Neuronal stem cell (in vitro differentiated cells): ENCODE results near the gene KIF6.

Experiments
- DNase-seq: peaks from one replicate; pipeline ENCODE4 v3.0.0-alpha.2; 2013; ENCODE audit warnings: low spot score
- H2AFZ ChIP-seq: one replicate; pipeline ENCODE4 v1.6.1; 2013; ENCODE audit warnings: mild to moderate bottlenecking, low read length, inconsistent platforms
- H2AK5ac ChIP-seq: 2 replicates; pipeline ENCODE4 v1.6.1; 2013; ENCODE audit warnings: low read depth, mild to moderate bottlenecking, inconsistent platforms, low read length, moderate library complexity, mixed read lengths
- H2BK120ac ChIP-seq: 2 replicates; pipeline ENCODE4 v1.6.1; 2013; ENCODE audit warnings: low read depth, mild to moderate bottlenecking, inconsistent platforms, low read length, moderate library complexity, mixed read lengths
- H2BK12ac ChIP-seq: one replicate; pipeline ENCODE4 v1.6.1; 2013; ENCODE audit warnings: low read length, inconsistent platforms
- H2BK15ac ChIP-seq: 2 replicates; pipeline ENCODE4 v1.6.1; 2013; ENCODE audit warnings: mild to moderate bottlenecking, low read length, inconsistent platforms, mixed read lengths
- H2BK5ac ChIP-seq: one replicate; pipeline ENCODE4 v1.6.1; 2013; ENCODE audit warnings: inconsistent platforms, mild to moderate bottlenecking, low read length, moderate library complexity
- H3K14ac ChIP-seq: one replicate; pipeline ENCODE4 v1.6.1; 2013; ENCODE audit warnings: low read length, inconsistent platforms
- H3K18ac ChIP-seq: 2 replicates; pipeline ENCODE4 v1.6.1; 2013; ENCODE audit warnings: low read length, inconsistent platforms
- H3K23ac ChIP-seq: 2 replicates; pipeline ENCODE4 v1.6.1; 2013; ENCODE audit warnings: low read depth, mild to moderate bottlenecking, mixed read lengths, low read length, inconsistent platforms; ENCODE audit not compliant: poor library complexity
- H3K27ac ChIP-seq: replicated peaks from 3 replicates; pipeline ENCODE4 v1.5.1; 2013; ENCODE audit warnings: low read length, inconsistent platforms
- H3K27me3 ChIP-seq, 3 experiments: 2 replicates each; pipeline ENCODE4 v1.6.1; 2013; ENCODE audit warnings: low read length in 3 of 3, mild to moderate bottlenecking in 2 of 3, inconsistent platforms in 1 of 3, low read depth in 1 of 3, mixed read lengths in 1 of 3, moderate library complexity in 1 of 3; ENCODE audit not compliant: control insufficient read depth in 3 of 3, insufficient read depth in 3 of 3
- H3K36me3 ChIP-seq, 2 donors: replicated peaks in 1 of 2; 2 replicates each; pipeline ENCODE4 v1.6.1; 2013; ENCODE audit warnings: low read length in 2 of 2; ENCODE audit not compliant: control insufficient read depth in 2 of 2, insufficient read depth in 2 of 2
- H3K4ac ChIP-seq: 2 replicates; pipeline ENCODE4 v1.6.1; 2013; ENCODE audit warnings: inconsistent platforms, mild to moderate bottlenecking, low read length, moderate library complexity
- H3K4me1 ChIP-seq, 2 donors: 1 replicate in 1 of 2; 2 replicates in 1 of 2; pipeline ENCODE4 v1.6.1; 2013; ENCODE audit warnings: low read length in 2 of 2, low read depth in 1 of 2; ENCODE audit not compliant: control insufficient read depth in 2 of 2, insufficient read depth in 1 of 2
- H3K4me2 ChIP-seq: one replicate; pipeline ENCODE4 v1.6.1; 2013; ENCODE audit warnings: mild to moderate bottlenecking, low read length, inconsistent platforms; ENCODE audit not compliant: insufficient read depth, poor library complexity, severe bottlenecking
- H3K4me3 ChIP-seq, 2 donors: 2 replicates each; pipeline ENCODE4 v1.5.1; 2013; ENCODE audit warnings: low read length in 2 of 2, mild to moderate bottlenecking in 2 of 2, inconsistent platforms in 1 of 2, moderate library complexity in 1 of 2
- H3K79me1 ChIP-seq: one replicate; pipeline ENCODE4 v1.6.1; 2013; ENCODE audit warnings: low read depth, mild to moderate bottlenecking, inconsistent platforms, low read length, moderate library complexity
- H3K9ac ChIP-seq: one replicate; pipeline ENCODE4 v1.6.1; 2013; ENCODE audit warnings: mild to moderate bottlenecking, low read depth, low read length, inconsistent platforms; ENCODE audit not compliant: poor library complexity
- H3K9me3 ChIP-seq, 2 donors: replicated peaks in 1 of 2; 2 replicates each; pipeline versions ENCODE3 to v1.6.1; 2013; ENCODE audit warnings: low read length in 2 of 2, mild to moderate bottlenecking in 2 of 2, inconsistent platforms in 1 of 2, low read depth in 1 of 2, mixed read lengths in 1 of 2, moderate library complexity in 1 of 2; ENCODE audit not compliant: control insufficient read depth in 2 of 2, insufficient read depth in 1 of 2
- H4K8ac ChIP-seq: one replicate; pipeline ENCODE4 v1.6.1; 2013; ENCODE audit warnings: low read depth, mild to moderate bottlenecking, inconsistent platforms, low read length, moderate library complexity
- H4K91ac ChIP-seq: one replicate; pipeline ENCODE4 v1.6.1; 2013; ENCODE audit warnings: low read length, low read depth, mild to moderate bottlenecking, inconsistent platforms; ENCODE audit not compliant: poor library complexity
- WGBS, 2 donors: extraction: QIAGEN DNeasy Blood & Tissue Kit; methylation state at CpG; one replicate each; pipeline ENCODE4 v1.1.7; 2013; ENCODE audit warnings: missing lambda C conversion rate in 2 of 2, mixed read lengths in 1 of 2; ENCODE audit not compliant: insufficient read length in 2 of 2, insufficient replicate concordance in 1 of 2; ENCODE audit errors: extremely low coverage in 2 of 2; 5-methylcytosine and 5-hydroxymethylcytosine counted together

The KIF6 gene

GRCh38 chr6:39498096-39498495, 227.1 kb downstream of the KIF6 start:
- no peak overlapping the region for H3K4ac ChIP-seq

DNA sequence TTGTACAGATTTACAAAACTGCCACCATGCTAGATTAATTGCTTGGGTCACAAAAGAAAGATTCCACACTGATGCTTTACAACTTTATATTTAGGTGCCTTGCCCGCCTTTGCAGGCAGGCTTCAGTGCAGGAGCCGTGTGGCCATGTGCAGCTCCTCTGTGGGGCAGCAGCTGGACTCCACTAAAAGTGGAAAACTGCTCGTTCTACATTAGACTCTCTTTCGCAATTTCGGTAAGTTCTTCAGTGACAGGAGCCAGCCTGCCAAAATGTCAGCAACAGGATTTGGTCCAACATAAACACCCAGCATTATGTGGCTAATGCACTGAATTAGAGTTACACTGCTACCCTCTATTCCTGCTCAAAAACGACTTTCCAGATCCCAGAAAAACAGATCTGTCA, 228.3 kb downstream of the KIF6 start:
- H4K91ac ChIP-seq: no peak overlapping the region
- H3K9ac ChIP-seq: no peak overlapping the region
- H3K4me2 ChIP-seq: no peak overlapping the region
- no peaks in the 10 kb centered on the region for H3K4me1 ChIP-seq
- H3K9me3 ChIP-seq: no peaks in the 10 kb centered on the region
- no peak overlapping the region for H4K8ac ChIP-seq
- H3K4ac ChIP-seq: no peak overlapping the region
- DNase-seq: no peak
- no peak overlapping the region for H3K18ac ChIP-seq
- H3K14ac ChIP-seq: no peak overlapping the region
- H2AFZ ChIP-seq: no peak overlapping the region
- no peak overlapping the region for H3K23ac ChIP-seq
- no peak overlapping the region for H2BK12ac ChIP-seq
- H3K36me3 ChIP-seq: no peaks in the 10 kb centered on the region
- H2BK120ac ChIP-seq: no peak overlapping the region
- no peak overlapping the region for H2AK5ac ChIP-seq
- no peak overlapping the region for H2BK15ac ChIP-seq
- H3K27ac ChIP-seq: no peak overlapping the region
- WGBS, 2 donors: no CpG with 5 or more reads among the region's 6 CpGs
- H3K79me1 ChIP-seq: no peaks in the 10 kb centered on the region
- H3K4me3 ChIP-seq: no peak overlapping the region
- H2BK5ac ChIP-seq: no peak overlapping the region
- H3K27me3 ChIP-seq: no peaks in the 10 kb centered on the region

More at GRCh38 chr6:39498096-39498495, 227.1 kb downstream of the KIF6 start:
- Histone ChIP-seq H3K27ac (no peak overlapping the region), H3K79me1 (no peaks in the 10 kb centered on the region), H3K9ac (no peak overlapping the region), H3K18ac (no peak overlapping the region), H2BK15ac (no peak overlapping the region), H3K9me3 (no peaks in the 10 kb centered on the region), H2BK120ac (no peak overlapping the region), H3K36me3 (no peaks in the 10 kb centered on the region), H4K91ac (no peak overlapping the region), H3K4me1 (no peaks in the 10 kb centered on the region), H2BK5ac (no peak overlapping the region), H3K4me2 (no peak overlapping the region), H2AFZ (no peak overlapping the region), H3K4me3 (no peak overlapping the region), H3K27me3 (no peaks in the 10 kb centered on the region), H2BK12ac (no peak overlapping the region), H3K23ac (no peak overlapping the region), H2AK5ac (no peak overlapping the region), H3K14ac (no peak overlapping the region), H4K8ac (no peak overlapping the region)
- no CpG with 5 or more reads among the region's 2 CpGs for WGBS, 2 donors
- DNase-seq: no peak

- Histone ChIP-seq H2AFZ (no peak overlapping the region), H3K79me1 (no peaks in the 10 kb centered on the region), H3K4ac (no peak overlapping the region), H4K91ac (no peak overlapping the region), H3K27me3 (no peaks in the 10 kb centered on the region), H3K14ac (no peak overlapping the region), H2BK5ac (no peak overlapping the region), H2BK120ac (no peak overlapping the region), H3K27ac (no peak overlapping the region), H3K9ac (no peak overlapping the region), H4K8ac (no peak overlapping the region), H3K18ac (no peak overlapping the region), H3K4me1 (no peaks in the 10 kb centered on the region), H3K23ac (no peak overlapping the region), H2AK5ac (no peak overlapping the region), H2BK12ac (no peak overlapping the region), H2BK15ac (no peak overlapping the region), H3K4me2 (no peak overlapping the region), H3K4me3 (no peak overlapping the region), H3K36me3 (no peaks in the 10 kb centered on the region), H3K9me3 (no peaks in the 10 kb centered on the region)
- no CpG with 5 or more reads among the region's 2 CpGs for WGBS, 2 donors
- no peak for DNase-seq
These were observed 228.8 kb downstream of the KIF6 start for GRCh38 chr6:39496456-39496855.

GRCh38 chr6:39495640-39496039, 229.6 kb downstream of the KIF6 start:
- Histone ChIP-seq H3K9ac (no peak overlapping the region), H3K4me1 (no peaks in the 10 kb centered on the region), H2AK5ac (no peak overlapping the region), H3K4me3 (no peak overlapping the region), H3K4me2 (no peak overlapping the region), H2BK12ac (no peak overlapping the region), H3K23ac (no peak overlapping the region), H3K27me3 (no peaks in the 10 kb centered on the region), H3K36me3 (no peaks in the 10 kb centered on the region), H2BK120ac (no peak overlapping the region), H4K8ac (no peak overlapping the region), H3K79me1 (no peaks in the 10 kb centered on the region), H2BK15ac (no peak overlapping the region), H2AFZ (no peak overlapping the region), H2BK5ac (no peak overlapping the region), H3K14ac (no peak overlapping the region), H3K27ac (no peak overlapping the region), H3K4ac (no peak overlapping the region), H4K91ac (no peak overlapping the region), H3K18ac (no peak overlapping the region), H3K9me3 (no peaks in the 10 kb centered on the region)
- WGBS, 2 donors: no CpG with 5 or more reads among the region's 3 CpGs
- no peak for DNase-seq
